H1 (cell line): ENCODE measurements around the gene CHD9. TPM values are rescaled to one million over a fixed set of nuclear protein-coding genes. Genes with fewer than 3 reads are reported as not detected.

Source experiments
- CTCF ChIA-PET: fragments of 300-600 bp; sonication (Branson Sonifier 250); formaldehyde crosslinking; loops from one replicate; lab custom pipeline; 2021; ENCODE audit not compliant: partially characterized antibody; lab: Charles Lee
- POLR2A ChIA-PET: fragments of 300-600 bp; sonication (Branson Sonifier 250); formaldehyde crosslinking; loops from one replicate; lab custom pipeline; 2021; ENCODE audit warnings: inconsistent platforms; ENCODE audit not compliant: partially characterized antibody; lab: Charles Lee
- DNase-seq, 2 experiments: peaks; one replicate each; pipeline versions ENCODE4 v3.0.0 to v3.0.0-alpha.2; 2010 to 2022; ENCODE audit warnings: low spot score in 2 of 2, low read depth in 1 of 2, mixed read lengths in 1 of 2
- FAIRE-seq: peaks from 2 replicates; lab custom pipeline; 2011; peaks lifted over from hg19 to GRCh38; lab: Jason Lieb, UNC
- H2AFZ ChIP-seq: 2 replicates; pipeline ENCODE4 v1.8.1; 2012; ENCODE audit warnings: low read length, inconsistent platforms
- H2AK5ac ChIP-seq: 2 replicates; pipeline ENCODE4 v1.6.1; 2013; ENCODE audit warnings: low read depth, low read length
- H2BK120ac ChIP-seq: replicated peaks from 2 replicates; pipeline ENCODE3; 2013; ENCODE audit warnings: low read depth, low read length, inconsistent platforms
- H2BK12ac ChIP-seq: 2 replicates; pipeline ENCODE4 v1.6.1; 2013; ENCODE audit warnings: low read depth, low read length
- H2BK15ac ChIP-seq: 2 replicates; pipeline ENCODE4 v1.6.1; 2013; ENCODE audit warnings: low read length
- H2BK20ac ChIP-seq: 2 replicates; pipeline ENCODE4 v1.6.1; 2013; ENCODE audit warnings: low read length
- H2BK5ac ChIP-seq: 2 replicates; pipeline ENCODE4 v1.6.1; 2013; ENCODE audit warnings: low read depth, low read length
- H3K14ac ChIP-seq: 2 replicates; pipeline ENCODE4 v1.6.1; 2013; ENCODE audit warnings: inconsistent platforms; ENCODE audit not compliant: insufficient read length
- H3K18ac ChIP-seq: 2 replicates; pipeline ENCODE4 v1.6.1; 2013; ENCODE audit warnings: low read length; ENCODE audit errors: extremely low read depth
- H3K23ac ChIP-seq: 2 replicates; pipeline ENCODE4 v1.6.1; 2013; ENCODE audit warnings: inconsistent platforms; ENCODE audit not compliant: insufficient read length
- H3K23me2 ChIP-seq: 2 replicates; pipeline ENCODE4 v1.6.1; 2013; ENCODE audit warnings: low read depth, low read length
- H3K27ac ChIP-seq: 2 replicates; pipeline ENCODE4 v1.6.1; 2011; ENCODE audit warnings: low read depth, low read length, inconsistent platforms
- H3K27me3 ChIP-seq, 4 experiments: replicated peaks in 1 of 4; 1 replicate in 1 of 4; 2 replicates in 3 of 4; pipeline versions ENCODE4 v1.6.1 to v1.8.1; 2011 to 2013; ENCODE audit warnings: low read length in 3 of 4, mild to moderate bottlenecking in 3 of 4, inconsistent platforms in 2 of 4, mixed read lengths in 2 of 4, moderate library complexity in 1 of 4; ENCODE audit not compliant: control insufficient read depth in 3 of 4, insufficient read depth in 3 of 4; ENCODE audit errors: extremely low read depth in 1 of 4
- H3K36me3 ChIP-seq, 4 experiments: 2 replicates each; pipeline versions ENCODE4 v1.6.1 to v1.8.1; 2011 to 2013; ENCODE audit warnings: mild to moderate bottlenecking in 4 of 4, low read length in 3 of 4, moderate library complexity in 2 of 4, control low read depth in 1 of 4, inconsistent platforms in 1 of 4; ENCODE audit not compliant: insufficient read depth in 4 of 4, control insufficient read depth in 2 of 4
- H3K4ac ChIP-seq: replicated peaks from 2 replicates; pipeline ENCODE3; 2013; ENCODE audit warnings: low read length, low read depth, mixed read lengths, inconsistent platforms; ENCODE audit not compliant: insufficient read length
- H3K4me1 ChIP-seq, 4 experiments: replicated peaks in 1 of 4; 1 replicate in 1 of 4; 2 replicates in 3 of 4; pipeline versions ENCODE4 v1.6.1 to v1.8.1; 2011 to 2013; ENCODE audit warnings: low read length in 3 of 4, inconsistent platforms in 2 of 4, mixed read lengths in 1 of 4; ENCODE audit not compliant: insufficient read depth in 4 of 4, control insufficient read depth in 3 of 4
- H3K4me2 ChIP-seq, 2 experiments: 2 replicates each; pipeline versions ENCODE4 v1.6.1 to v1.8.1; 2011 to 2013; ENCODE audit warnings: low read depth in 2 of 2, low read length in 2 of 2, control low read depth in 1 of 2, inconsistent platforms in 1 of 2, mild to moderate bottlenecking in 1 of 2; ENCODE audit not compliant: insufficient read depth in 1 of 2
- H3K4me3 ChIP-seq, 4 experiments: fragments of 200-600, 300-600 bp in 1 of 4; sonication (generic), shearing (Covaris generic), sonication (Bioruptor Twin) in 1 of 4; 2 replicates each; pipeline versions ENCODE4 v1.5.1 to v1.8.1; 2011 to 2016; ENCODE audit warnings: low read length in 4 of 4, low read depth in 3 of 4, control low read depth in 2 of 4, inconsistent platforms in 2 of 4, mild to moderate bottlenecking in 2 of 4, mixed read lengths in 1 of 4, moderate library complexity in 1 of 4; ENCODE audit not compliant: insufficient read depth in 2 of 4; ENCODE audit errors: extremely low read depth in 1 of 4
- H3K56ac ChIP-seq: replicated peaks from 2 replicates; pipeline ENCODE3; 2013; ENCODE audit warnings: low read depth, mild to moderate bottlenecking, mixed read lengths, low read length, inconsistent platforms; ENCODE audit not compliant: insufficient read length
- H3K79me1 ChIP-seq: 2 replicates; pipeline ENCODE4 v1.6.1; 2013; ENCODE audit warnings: low read depth, low read length, control low read depth
- H3K79me2 ChIP-seq, 2 experiments: 2 replicates each; pipeline versions ENCODE4 v1.6.1 to v1.8.1; 2012 to 2013; ENCODE audit warnings: low read length in 2 of 2, mild to moderate bottlenecking in 2 of 2, inconsistent platforms in 1 of 2; ENCODE audit not compliant: insufficient read depth in 2 of 2, control insufficient read depth in 1 of 2
- H3K9ac ChIP-seq, 4 experiments: replicated peaks in 1 of 4; 1 replicate in 1 of 4; 2 replicates in 3 of 4; pipeline versions ENCODE4 v1.6.1 to v1.8.1; 2011 to 2013; ENCODE audit warnings: low read depth in 3 of 4, low read length in 3 of 4, control low read depth in 2 of 4, mild to moderate bottlenecking in 2 of 4, moderate library complexity in 2 of 4, inconsistent platforms in 1 of 4; ENCODE audit errors: extremely low read depth in 1 of 4
- H3K9me3 ChIP-seq, 2 experiments: 2 replicates each; pipeline versions ENCODE4 v1.6.1 to v1.8.1; 2012 to 2013; ENCODE audit warnings: mild to moderate bottlenecking in 2 of 2, moderate library complexity in 2 of 2, control low read depth in 1 of 2, inconsistent platforms in 1 of 2, low read depth in 1 of 2, low read length in 1 of 2, mixed read lengths in 1 of 2; ENCODE audit not compliant: insufficient read depth in 2 of 2
- H4K20me1 ChIP-seq, 2 experiments: replicated peaks in 1 of 2; 2 replicates each; pipeline versions ENCODE3 to v1.8.1; 2011 to 2013; ENCODE audit warnings: inconsistent platforms in 2 of 2, low read length in 2 of 2, mild to moderate bottlenecking in 1 of 2; ENCODE audit not compliant: insufficient read depth in 2 of 2, control insufficient read depth in 1 of 2
- H4K5ac ChIP-seq: 2 replicates; pipeline ENCODE4 v1.6.1; 2013; ENCODE audit warnings: low read length, low read depth, mixed read lengths, inconsistent platforms; ENCODE audit not compliant: insufficient read length
- H4K8ac ChIP-seq: 2 replicates; pipeline ENCODE4 v1.8.0; 2013; ENCODE audit warnings: mild to moderate bottlenecking, moderate library complexity, low read length, inconsistent platforms; ENCODE audit not compliant: insufficient read depth; ENCODE audit errors: extremely low read depth
- H4K91ac ChIP-seq: replicated peaks from 2 replicates; pipeline ENCODE3; 2013; ENCODE audit warnings: low read length, mixed read lengths, inconsistent platforms; ENCODE audit not compliant: insufficient read length
- ASH2L ChIP-seq: fragments of 200-600, 300-600 bp; sonication (generic); IDR thresholded peaks from one replicate; pipeline ENCODE4 v1.7.1; 2017; ENCODE audit warnings: low read length
- CHD1 ChIP-seq: IDR thresholded peaks from 2 replicates; pipeline ENCODE4 v1.6.1; 2012; ENCODE audit warnings: low read depth, low read length, improper control_type of control experiment
- HDAC2 ChIP-seq, 2 experiments: fragments of 300-600 bp in 1 of 2; sonication (generic) in 1 of 2; IDR thresholded peaks; 2 replicates each; pipeline ENCODE4 v1.6.1; 2011 to 2012; ENCODE audit warnings: low read depth in 2 of 2, low read length in 2 of 2, mild to moderate bottlenecking in 2 of 2, moderate library complexity in 2 of 2, borderline replicate concordance in 1 of 2, inconsistent platforms in 1 of 2
- MAFK ChIP-seq: IDR thresholded peaks from 2 replicates; pipeline ENCODE4 v1.6.1; 2012; ENCODE audit warnings: low read depth, mild to moderate bottlenecking, improper control_type of control experiment, low read length
- SIN3A ChIP-seq, 2 experiments: IDR thresholded peaks in 1 of 2; conservative IDR thresholded peaks in 1 of 2; 2 replicates each; pipeline ENCODE4 v1.6.1; 2011 to 2012; ENCODE audit warnings: low read length in 2 of 2, improper control_type of control experiment in 1 of 2, low read depth in 1 of 2, mild to moderate bottlenecking in 1 of 2
- SRF ChIP-seq: IDR thresholded peaks from 2 replicates; pipeline ENCODE4 v1.6.1; 2011; ENCODE audit warnings: mild to moderate bottlenecking, low read depth, low read length, moderate library complexity
- WGBS, 2 experiments: shearing (Covaris generic) in 1 of 2; methylation state at CpG; one replicate each; pipeline versions ENCODE4 v1.1.6 to v1.1.7; 2013 to 2015; ENCODE audit warnings: low lambda C conversion rate in 2 of 2, mixed read lengths in 2 of 2, inconsistent platforms in 1 of 2, low coverage in 1 of 2, missing lambda C conversion rate in 1 of 2; ENCODE audit not compliant: insufficient replicate concordance in 2 of 2, insufficient coverage in 1 of 2, insufficient read length in 1 of 2; ENCODE audit errors: extremely low coverage in 1 of 2, missing lambda C conversion rate in 1 of 2; 5-methylcytosine and 5-hydroxymethylcytosine counted together
- polyA plus RNA-seq, 7 experiments: library from polyadenylated mRNA; depleted of rRNA in 3 of 7; stranded (reverse) in 5 of 7; unstranded in 2 of 7; fragments of >200 nt in 5 of 7; fragments of 200-250 nt in 2 of 7; gene quantifications; 1 replicate in 5 of 7; 2 replicates in 1 of 7; 4 replicates in 1 of 7; pipeline versions ENCODE4 v1.2.1 to v1.2.3, GENCODE V29; 2011 to 2013; ENCODE audit warnings: missing spikeins in 2 of 7, mixed read lengths in 2 of 7
- total RNA-seq: library from RNA; stranded (reverse); fragmentation: NEBNext Ultra II Directional; extraction: Animal tissue kit (Norgen Biotek cat#: 25700); gene quantifications from 2 replicates; pipeline ENCODE4 v1.2.1, GENCODE V29; 2021
- TF ChIP-seq, protein P1 (sequence below): IDR thresholded peaks from 2 replicates; pipeline ENCODE4 v1.6.1; 2012; ENCODE audit warnings: inconsistent platforms

The CHD9 gene
- total and polyA plus RNA-seq, 2 of the 8 experiments (the other 6 are each of a cell fraction or from before 2014, with no cell fraction given) = 9.9 to 32.4 TPM

DNA sequence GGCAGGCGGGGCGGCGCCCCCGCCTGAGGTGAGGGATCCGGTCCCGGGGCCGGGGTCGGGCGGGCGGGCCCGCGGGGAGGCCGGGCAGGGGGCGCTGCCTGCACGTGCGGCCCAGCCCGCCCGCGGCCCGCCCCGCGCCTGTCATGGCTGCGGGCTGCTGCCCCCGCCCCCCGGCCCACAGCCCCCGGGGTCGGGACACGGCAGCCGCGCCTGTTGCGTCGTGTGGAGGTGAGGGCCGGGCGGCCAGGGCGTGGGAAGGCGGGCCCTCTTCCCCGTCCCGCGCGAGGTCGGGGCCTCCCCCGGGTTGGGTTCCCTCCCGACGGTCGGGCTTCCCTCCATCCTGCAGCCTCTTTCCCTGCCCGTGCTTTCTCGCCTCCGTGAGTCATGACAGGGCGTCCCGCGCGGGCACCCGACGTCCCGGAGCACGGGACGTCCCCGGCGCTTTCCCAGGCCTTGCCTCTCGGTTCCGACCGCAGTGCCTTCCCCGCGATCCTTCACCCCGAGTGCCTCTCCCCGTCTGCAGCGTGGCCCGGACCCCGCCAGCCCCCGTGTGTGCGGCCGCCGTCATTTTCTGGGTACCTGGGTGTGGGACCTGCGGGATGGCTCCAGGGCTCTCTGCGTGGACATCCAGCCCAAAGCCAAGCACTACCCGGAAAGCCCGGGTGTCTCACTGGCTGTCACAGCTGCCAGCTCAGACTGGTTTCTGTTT lies 76.7 kb downstream of the CHD9 start:
- Histone ChIP-seq H2AK5ac (no peak overlapping the region), H3K23ac (no peak overlapping the region), H2BK15ac (no peak overlapping the region), H4K20me1 (peaks cover 0 to 6% of the 10 kb centered on the region in 2 experiments), H3K4ac (no peak overlapping the region), H3K4me2 (peak overlapping the region; percentile 82 to 97), H3K79me1 (no peaks in the 10 kb centered on the region; the same call in 1 of the 2 replicates), H3K14ac (no peak overlapping the region), H3K4me3 (peak overlapping the region; percentile 61 to 89 (median 68)), H2BK20ac (no peak overlapping the region), H2AFZ (no peak overlapping the region; the same call in 1 of the 2 replicates), H2BK120ac (no peak overlapping the region), H4K5ac (no peak overlapping the region), H2BK5ac (no peak overlapping the region; the same call in 1 of the 2 replicates), H3K36me3 (no peaks in the 10 kb centered on the region), H3K18ac (no peak overlapping the region), H3K79me2 (peaks cover 0 to 8% of the 10 kb centered on the region in 2 experiments; a peak in 1 of 4 replicates), H3K4me1 (peaks cover 2 to 6% (median 4%) of the 10 kb centered on the region in 4 experiments; a peak in 2 of 7 replicates), H3K56ac (no peak overlapping the region), H3K9me3 (no peaks in the 10 kb centered on the region), H3K27ac (no peak overlapping the region), H4K91ac (no peak overlapping the region), H2BK12ac (no peak overlapping the region), H4K8ac (peak overlapping the region; percentile 9; the same call in 1 of the 2 replicates), H3K9ac (peak overlapping the region; percentile 33 to 77 (median 45); a peak in 6 of 7 replicates), H3K27me3 (no peaks in the 10 kb centered on the region), H3K23me2 (peaks cover 10% of the 10 kb centered on the region)
- no peak for TF ChIP-seq SRF
- TF ChIP-seq MAFK = no peak
- TF ChIP-seq SIN3A (conservative IDR thresholded peaks at IDR 0.05 in 1 of 2, IDR thresholded peaks at IDR 0.05 in 1 of 2; ENCODE audit: low read depth in 1 of 2, low read length in 2 of 2) = peak in 1 of 2 experiments; percentile 20; a peak in 1 of 4 replicates
- TF ChIP-seq, protein P1, sequence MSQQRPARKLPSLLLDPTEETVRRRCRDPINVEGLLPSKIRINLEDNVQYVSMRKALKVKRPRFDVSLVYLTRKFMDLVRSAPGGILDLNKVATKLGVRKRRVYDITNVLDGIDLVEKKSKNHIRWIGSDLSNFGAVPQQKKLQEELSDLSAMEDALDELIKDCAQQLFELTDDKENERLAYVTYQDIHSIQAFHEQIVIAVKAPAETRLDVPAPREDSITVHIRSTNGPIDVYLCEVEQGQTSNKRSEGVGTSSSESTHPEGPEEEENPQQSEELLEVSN = 0 out of 2 replicates have a peak, but pooled peaks have one; percentile 30
- no peak for TF ChIP-seq ASH2L
- TF ChIP-seq CHD1 = no peak
- peak in 1 of 2 experiments; percentile 80; a peak in 1 of 4 replicates for TF ChIP-seq HDAC2 (IDR thresholded peaks at IDR 0.05; ENCODE audit: borderline replicate concordance in 1 of 2, low read depth in 2 of 2, low read length in 2 of 2)
- 5% methylated on average over 32 of the region's 77 CpGs; no CpG with 5 or more reads in 1 of the 2 experiments for WGBS, 2 experiments
- ChIA-PET POLR2A (interaction anchor here (1.1 kb wide), 1 partner anchor 32 kb away, joined by 4 read pairs; no protein-coding TSS in a partner anchor), CTCF (interaction anchor here (0.9 to 1.0 kb wide), 2 partner anchors 28 to 76 kb away, joined by 3 read pairs; no protein-coding TSS in a partner anchor)
- FAIRE-seq (no peak), DNase-seq (peak in 1 of 2 experiments; percentile 66)
